Activated naive CD8-positive, alpha-beta T cell treated with anti-CD3 and anti-CD28 coated beads, Interleukin-2, amount 50 U/mL, for 16 hours (primary cell): ENCODE results near the gene MID1.

Source experiments
- DNase-seq: peaks from one replicate; pipeline ENCODE4 v3.0.0-alpha.2; 2020; ENCODE audit warnings: low read depth, low spot score

MID1 gene

DNA sequence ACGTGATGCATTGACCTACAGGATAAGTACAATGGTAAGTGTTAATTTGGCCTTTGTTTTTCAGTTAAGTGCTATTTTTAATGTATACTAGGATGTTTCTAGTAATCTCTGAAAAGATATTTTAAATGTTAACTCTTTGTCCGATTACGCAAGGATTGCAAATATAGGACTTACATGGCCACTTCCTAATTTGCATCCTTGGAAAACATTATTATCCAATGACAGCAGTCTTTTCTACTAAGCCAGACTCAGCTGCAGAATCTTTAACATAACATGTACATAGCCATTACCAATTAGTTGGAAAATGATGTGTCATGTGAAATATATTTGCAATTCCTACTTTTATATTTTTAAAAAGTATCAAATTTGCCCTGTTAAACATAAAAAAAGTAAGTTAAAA lies 124.7 kb downstream of the MID1 start:
- no peak for DNase-seq

DNA sequence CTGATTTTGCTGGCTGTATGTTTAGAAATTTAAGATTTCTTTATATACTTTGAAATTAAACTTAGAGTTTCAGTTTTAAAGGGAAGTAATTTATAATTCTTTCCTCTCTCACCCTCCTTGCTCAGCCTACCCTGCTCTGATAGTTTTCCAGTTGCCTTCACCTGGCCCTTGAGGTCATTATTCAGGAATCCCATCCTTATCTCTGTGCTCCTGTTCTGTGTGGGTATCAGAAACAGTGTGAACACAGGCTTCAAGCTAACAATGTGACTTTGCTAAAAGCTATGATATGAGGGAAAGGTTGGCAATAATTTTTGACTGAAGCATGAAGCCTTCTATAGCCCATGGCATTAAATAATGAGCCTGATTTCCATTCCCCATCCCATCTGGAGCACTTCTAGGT lies 128.1 kb downstream of the MID1 start:
- DNase-seq, result no peak

DNA sequence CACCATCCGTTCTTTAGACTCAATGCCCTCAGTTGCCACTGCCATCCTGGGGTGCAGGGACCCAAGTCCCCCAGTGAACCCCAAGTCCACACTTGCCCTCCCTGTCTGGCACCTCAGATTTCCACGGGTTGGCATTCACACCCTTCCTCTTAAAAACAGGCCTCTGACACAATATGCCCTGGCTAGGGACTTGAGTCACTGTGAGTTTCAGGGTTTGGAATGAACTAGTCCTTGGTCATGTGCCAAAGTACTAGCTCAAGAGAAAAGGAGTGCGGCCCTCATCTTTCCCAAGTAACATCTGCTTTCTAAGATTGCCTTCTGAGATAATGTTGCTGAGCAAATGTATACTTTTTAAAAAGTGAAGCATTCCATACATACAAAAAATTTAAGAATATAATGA lies 134.0 kb downstream of the MID1 start:
- no peak for DNase-seq

DNA sequence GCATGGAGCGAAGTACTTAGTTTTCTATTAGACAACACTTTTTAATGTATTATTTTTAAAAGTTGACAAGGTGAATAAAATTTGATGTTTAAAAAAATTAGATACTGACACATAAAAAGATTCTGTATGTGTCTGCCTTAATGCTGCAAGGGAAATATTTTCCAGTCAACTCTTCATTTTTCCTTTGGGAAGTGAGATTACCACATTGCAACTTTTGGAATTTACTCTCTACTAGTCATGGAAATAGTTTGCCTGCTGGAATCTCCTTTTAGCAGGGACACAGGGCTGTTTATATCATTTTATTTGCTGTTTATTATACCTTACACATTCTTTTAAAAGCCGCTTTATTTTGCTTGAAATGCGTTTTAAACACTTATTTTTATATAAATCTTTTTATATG lies 135.1 kb downstream of the MID1 start:
- DNase-seq, result no peak

DNA sequence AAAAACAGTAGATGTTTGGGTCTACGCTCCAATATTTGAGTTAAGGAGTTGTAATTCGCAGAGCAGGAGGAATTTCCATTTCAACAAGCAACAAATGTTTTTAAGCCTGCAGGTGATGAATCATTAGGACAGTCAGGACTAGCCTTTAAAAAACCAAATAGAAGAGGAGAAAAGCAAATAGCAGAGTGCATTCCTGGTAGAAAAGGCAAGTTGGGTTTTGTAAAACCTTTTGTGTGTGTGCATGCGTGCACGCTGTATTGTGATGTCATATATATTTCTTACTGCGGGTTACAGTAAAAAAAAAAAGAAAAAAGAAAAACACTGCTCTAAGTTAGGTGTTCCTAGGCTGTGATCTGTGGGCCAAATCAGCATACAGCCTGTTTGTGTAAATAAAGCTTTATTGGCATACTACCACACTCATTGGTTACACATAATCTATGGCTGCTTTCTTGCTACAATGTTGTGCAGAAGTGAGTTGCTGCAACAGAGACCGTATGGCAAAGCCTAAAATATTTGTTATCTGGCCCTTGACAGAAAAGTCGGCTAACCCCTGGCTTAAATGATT lies 135.6 kb downstream of the MID1 start:
- no peak for DNase-seq

DNA sequence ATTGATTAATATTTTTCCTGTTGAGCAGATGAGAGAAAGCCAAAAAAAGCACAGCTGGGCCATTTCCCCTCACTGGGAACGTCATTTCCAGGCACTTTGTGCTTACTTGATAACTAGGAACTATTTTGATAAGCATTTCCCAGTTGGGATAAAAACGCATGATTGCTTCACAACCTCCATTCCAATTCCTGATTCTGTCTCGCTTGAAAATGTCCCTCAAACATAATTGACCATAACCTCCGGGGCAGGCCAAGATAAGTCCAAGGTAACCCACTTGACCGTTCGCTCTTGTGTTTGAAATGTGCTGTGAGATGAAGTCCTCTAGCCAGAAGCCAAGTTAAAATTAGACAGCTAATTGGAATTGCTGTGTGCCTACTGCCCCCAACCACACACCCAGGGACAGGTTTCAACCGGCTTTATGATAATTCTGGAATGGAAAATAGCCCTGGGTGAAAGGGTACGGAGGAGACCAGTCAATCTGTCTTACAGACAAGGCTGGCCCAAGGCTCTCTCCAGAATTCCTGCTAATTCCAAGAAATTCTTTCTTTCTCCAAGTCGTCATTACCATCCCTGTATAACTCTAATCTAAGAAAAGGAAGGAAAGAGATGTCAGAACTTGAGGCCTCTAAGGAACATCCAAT lies 137.1 kb downstream of the MID1 start:
- no peak for DNase-seq

DNA sequence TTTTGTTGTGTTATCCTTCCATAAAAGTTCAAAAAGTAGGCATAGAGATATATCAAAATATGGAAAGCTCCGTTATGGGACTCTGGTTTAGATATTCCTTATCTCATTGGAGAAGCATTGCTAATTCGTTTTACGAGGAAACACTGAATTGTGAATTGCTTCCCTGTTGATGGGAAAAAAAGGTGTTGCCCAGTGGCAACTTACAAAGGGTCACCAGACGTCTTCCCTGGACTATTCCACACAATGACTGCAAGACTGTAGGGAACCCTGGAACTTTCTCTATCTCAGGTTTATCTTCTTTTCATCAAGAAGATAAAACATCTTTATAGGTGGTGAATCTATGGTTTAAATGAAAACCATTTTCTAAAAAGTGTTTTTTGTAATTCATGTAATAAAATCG lies 137.7 kb downstream of the MID1 start:
- DNase-seq, result no peak

DNA sequence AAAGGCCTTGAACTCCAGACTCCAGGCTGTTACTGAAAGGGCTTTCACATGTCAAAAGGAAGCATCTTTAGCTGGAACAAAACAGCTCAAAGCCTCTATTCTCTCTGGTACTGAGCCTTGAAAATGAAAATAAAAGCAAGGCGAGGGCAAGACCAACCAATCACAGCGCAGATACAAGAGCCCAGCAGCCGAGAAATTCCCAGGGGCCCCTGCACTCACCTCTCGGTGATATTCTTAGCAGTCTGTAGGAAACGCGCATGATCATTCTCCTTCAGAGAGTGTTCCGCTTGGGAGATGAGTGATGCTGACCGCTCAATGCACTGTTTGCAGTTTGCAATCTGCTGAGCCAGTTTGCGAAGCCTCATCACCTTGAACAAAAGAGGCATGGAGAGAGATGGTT lies 138.1 kb downstream of the MID1 start:
- DNase-seq, result no peak

DNA sequence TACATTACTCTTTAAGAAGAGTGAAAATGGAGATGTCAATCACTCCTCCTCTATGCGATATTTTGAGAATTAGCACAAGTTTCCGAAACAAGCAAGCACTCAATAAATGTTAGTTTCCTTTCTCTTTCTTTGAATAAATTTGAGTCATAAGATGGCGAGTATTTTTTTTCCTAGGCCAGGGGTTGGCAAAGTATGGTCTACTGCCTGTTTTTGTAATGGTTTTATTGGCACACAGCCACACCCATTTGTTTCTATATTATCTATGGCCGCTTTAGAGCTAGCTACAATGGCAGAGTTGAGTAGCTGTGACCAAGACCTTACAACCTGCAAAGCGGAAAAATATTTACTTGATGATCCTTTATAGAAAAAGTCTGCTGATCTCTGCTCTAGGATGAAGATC lies 139.5 kb downstream of the MID1 start:
- DNase-seq, result no peak

DNA sequence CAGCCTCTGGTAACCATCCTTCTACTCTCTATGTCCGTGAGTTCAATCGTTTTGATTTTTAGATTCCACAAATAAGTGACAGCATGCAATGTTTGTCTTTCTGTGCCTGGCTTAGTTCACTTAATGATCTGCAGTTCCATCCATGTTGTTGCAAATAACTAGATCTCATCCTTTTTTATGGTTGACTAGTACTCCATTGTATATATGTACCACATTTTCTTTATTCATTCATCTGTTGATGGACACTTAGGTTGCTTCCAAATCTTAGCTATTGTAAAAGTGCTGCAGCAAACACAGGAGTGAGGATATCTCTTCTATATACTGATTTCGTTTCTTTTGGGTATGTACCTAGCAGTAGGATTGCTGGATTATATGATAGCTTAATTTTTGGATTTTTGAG lies 140.9 kb downstream of the MID1 start:
- no peak for DNase-seq

DNA sequence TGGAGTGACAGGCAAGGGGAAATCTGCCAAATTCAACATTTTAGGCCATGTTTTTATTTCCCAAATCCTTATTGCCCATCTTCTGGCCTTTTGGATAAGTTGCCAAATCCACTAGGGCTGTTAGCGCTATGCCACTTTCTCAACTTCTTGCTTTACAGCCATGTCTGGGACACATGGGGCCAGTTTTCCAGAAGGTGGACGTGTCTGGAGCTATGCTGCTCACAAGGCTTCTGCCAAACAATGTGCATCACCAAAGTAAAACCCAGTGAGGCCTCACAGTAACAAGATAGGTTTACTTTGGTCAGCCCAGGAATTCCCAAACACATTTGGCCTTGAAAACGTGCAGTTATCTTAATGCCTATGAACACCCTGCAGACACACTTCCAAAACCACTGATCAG lies 142.9 kb downstream of the MID1 start:
- DNase-seq, result no peak

DNA sequence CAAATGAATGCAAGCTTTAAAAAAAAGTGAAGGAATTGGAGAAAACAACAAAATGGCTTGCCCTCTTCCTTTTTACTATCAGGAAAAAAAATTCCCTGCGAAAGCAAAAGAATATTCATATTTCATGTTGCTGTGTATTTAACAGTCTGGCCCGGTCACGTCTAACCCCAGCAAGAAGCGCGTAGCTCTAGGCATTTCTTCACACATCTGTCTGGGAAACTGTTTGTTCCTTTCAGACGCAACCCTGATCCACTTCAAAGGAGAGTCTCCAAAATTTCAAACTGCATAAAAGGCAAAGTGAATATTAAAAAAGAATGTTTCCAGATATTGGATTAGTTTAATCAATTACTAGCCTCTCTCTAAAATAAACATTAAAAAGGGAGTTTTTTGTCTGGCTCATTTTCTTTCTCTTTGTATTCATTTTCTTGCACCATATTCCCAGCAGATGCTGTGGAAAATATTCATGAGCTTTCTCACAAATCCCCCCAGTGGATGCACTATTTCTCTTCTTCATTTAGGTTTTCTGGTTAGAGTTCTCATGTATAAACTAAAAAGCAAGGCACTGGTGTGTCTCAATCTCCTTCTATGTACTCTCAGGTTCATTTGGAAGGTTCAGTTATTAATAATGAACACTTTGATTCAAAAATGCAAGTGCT lies 145.3 kb downstream of the MID1 start:
- DNase-seq, result no peak

DNA sequence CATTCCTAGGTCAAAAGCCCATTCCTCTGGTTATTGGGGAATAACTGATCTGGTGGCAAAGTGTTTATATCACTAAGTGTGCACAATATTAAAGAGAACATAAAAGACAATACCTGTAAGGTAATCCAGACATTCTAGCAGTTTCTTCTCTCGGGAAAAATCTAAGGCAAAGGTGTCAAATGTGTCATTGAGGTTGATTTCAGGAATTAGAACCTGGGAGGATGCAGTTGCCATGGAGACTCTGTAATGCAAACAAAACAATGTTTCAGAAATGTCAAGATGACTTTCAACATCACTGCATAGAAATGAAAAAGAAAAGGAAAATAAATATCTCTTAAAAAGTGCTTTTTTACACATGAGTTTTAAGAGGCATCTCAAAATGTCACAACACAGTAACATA lies 145.9 kb downstream of the MID1 start:
- DNase-seq, result no peak

DNA sequence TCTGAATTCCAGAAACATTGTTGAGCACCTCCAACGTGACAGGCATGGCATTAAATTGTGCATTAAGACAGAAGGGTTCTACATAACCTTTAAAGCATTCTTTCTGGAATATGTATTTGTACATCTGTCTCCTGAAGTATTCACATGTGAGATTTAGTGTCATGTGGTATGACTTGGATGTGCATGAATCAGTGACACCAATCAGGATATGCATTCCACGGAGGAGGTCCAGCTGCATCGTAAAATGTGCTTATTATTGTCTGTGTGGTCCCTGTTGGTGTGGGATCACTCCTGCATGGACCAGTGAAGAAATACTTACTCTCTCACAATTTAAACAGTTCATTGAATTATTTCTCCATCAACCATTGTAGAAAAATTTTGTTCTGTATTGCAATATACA lies 149.0 kb downstream of the MID1 start:
- no peak for DNase-seq

DNA sequence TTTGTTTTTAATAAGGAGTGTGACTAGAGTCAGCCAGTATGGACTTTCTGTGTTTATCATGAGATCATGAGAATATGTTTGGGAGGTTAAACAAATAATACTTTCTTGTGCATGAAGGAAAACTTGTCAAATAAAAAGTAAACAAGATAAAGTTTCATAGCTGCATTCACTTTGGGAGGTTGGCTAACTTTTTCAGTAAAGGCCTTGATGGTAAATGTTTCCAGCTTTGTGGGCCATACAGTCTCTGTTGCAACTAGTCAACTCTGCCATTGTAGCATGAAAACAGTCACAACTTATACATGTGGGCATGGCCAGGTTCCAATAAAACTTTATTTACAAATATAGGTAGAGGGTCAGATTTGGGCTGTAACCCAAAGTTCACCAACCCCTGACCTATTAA lies 150.4 kb downstream of the MID1 start:
- DNase-seq, result no peak

DNA sequence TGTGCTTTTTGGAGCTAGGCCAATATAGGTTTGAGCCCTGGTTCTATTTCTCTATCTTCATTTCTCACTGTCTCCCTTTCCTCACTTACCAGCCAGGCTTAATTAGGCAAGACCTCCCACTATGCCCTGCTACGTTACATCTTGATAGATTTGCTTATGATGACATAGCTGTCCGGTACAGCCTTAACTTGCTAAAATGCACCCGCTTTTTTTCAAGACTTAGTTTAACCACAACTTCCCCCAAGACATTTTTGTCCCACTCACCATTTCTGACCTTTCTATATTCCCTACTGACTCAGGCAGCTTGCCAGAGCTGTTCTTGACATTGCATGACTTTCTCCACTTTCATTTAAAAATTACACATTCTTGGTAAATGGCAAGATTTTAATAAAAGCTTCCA lies 152.6 kb downstream of the MID1 start:
- no peak for DNase-seq

DNA sequence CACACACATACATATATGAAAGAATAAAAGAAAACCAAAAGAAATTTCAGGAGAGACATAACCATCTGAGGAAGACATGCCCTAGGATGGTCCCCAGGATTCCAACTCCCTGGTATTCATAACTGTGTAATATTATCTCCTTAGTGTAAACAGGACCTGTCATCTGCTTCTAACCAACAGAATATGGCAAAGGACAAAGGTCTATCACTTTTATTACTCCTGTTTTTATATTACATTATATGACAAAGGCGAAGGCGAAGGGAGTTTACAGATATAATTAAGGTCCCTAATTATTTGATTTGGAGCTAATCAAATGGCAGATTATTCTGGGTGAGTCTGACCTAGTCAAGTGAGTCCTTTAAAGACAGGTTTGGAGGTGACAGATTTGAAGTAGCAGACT lies 155.1 kb downstream of the MID1 start:
- no peak for DNase-seq

DNA sequence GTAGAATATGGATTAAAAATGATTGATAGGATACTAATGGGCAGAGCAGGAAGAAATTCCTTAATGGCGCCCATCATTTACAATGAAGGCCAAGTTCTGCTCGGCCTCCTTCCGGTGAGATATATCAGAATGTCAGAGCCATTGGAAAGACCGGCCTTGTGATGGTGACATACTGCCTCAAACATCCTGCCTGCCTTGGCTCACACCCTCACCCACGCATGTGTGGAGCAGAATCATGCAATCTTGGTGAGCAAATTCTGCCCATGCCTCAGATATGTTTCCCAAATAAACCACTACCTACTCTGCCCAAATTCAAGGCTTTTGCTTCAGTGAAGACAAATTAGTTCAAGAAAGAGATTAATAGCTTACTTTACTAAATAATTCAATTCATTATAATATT lies 163.3 kb downstream of the MID1 start:
- no peak for DNase-seq

DNA sequence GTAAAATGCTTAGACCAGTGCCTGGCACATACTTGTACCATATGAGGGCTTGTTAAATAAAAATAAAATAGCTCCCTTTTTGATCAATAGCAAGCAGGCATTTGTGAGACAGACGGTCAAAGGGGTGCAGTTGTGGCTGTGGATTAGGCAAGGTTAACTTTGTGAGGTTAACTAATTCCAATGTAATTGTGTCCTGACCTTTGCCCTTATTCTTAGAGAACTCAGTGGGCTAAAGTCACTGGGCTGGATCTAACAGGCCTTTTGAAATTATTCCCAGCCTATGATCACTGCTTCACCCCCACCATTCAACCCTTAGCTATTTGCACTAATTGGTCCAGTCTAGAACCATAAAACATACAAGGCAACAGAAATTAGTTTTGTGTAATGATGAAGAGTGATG lies 166.4 kb downstream of the MID1 start:
- DNase-seq, result no peak

DNA sequence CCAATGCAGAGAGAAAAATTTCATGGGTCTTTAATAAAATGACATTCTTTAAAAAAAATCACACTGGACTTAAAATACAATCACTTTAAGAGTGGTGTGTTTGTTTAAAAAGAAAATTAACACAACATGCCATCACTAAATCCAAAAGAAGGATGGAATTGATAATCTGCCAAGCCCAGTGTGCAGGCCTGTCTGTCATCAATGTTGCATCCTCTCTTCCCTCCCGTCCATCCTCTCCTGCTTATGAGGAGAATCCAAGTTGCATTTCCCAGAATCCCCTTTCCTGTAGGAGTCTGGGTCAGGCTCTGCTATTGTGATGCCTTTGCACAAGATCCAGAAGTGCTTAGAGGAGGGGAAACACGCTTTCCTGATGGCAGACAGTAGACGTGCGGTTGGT lies 169.4 kb downstream of the MID1 start:
- no peak for DNase-seq

DNA sequence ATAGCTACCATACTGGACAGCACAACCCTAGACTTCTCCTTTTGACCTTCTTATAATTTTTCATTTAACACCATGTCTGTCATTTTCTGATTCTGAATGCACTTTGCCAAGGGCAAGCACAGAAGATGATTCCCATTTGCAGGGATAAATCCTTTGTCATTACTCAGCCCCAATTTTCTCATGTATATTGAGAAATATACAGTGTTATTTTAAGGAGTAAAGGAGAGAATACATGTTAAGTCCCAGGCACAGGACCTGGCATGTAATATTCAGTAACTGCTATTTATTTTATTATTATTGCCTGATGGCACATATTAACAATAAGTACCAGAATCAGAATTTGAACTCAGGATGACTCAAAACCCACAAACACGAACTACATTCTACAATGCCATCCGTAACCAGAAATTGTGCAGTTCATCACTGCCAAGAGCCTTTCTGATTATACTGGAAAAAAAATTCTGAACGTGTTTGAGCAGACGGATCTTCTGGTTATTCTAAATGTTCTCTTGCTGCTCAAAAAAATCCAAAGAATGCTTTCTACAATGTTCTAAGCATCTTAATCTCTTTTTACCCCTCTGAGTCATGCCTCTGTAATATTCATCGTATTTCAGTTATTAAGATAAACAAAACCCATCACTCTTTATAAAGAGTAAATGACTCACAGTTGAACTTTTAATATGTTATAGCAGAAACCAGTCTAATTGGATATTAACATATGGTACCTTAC lies 170.0 kb downstream of the MID1 start:
- DNase-seq, result no peak

DNA sequence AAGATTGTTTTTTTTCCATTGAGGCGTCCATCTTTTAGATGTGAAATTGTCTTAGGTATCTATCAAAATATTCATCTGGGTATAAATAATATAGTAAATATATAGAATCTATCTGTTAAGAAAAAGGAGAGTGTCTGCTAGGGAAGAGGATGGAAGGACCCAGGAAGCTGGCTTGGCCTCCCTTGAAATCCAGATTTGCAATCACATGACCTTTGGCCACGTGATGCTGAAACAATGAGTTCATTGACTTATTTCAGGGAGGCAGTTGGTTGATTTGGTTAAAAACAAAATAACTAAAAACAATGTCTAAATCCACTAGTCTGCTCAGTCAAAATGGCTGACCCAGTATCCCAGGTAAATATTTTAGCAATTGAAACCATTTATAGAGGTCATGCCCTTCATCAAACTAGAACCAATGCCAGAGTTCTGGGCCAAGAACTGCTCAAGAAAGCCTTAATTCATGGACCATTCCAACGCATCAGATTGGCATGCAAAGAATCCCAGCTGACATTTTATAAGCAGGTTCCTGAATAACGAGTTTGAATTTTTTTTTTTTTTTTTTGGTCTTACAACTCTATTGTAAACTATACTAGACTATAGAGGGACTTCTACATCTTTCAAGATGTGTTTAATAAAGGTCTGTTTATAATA lies 172.7 kb downstream of the MID1 start:
- no peak for DNase-seq
